T-helper 1 cell (primary cell): Measurements from ENCODE around the gene KIFC3.

ENCODE experiments used
- DNase-seq, 5 donors: peaks; one replicate each; pipeline ENCODE4 v3.0.0-alpha.2; 2012 to 2020

Gene KIFC3

DNA sequence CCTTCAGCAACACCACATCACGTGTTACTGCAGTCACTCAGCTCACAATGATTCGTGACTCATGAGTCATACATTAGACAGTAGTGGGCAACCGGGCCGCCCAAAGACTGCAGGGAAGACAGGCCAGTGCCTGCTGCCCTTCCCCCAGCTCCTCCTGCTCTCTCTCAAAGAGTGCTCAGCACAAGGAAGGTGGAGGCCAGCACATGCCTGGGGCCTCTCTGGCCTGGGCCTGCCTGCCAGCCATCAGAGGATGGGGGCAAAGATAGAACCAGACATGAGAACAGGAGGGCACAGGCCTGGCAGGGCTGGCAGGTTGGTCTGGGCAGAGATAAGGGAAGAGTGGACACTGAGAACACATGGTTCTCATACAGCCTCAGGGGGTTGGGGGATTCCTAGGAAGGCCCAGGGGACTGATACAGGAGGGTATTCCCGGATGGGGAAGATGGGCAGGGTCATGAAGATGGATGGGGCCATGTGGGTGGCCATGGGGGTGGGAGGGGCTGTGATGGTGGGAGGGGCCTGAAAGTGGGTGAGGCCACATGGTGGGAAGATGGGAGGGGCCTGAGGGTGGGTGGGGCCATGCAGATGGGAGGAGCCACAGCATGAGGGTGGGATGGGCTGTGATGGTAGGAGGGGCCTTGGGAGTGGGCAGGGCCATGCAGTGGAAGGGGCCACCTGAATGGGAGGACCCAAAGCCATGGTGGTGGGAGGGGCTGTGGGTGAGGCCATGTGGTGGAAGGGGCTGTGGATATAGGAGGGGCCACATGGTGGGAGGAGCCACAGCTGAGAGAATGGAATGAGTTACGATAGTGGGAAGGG, 37.7 kb downstream of the KIFC3 start:
- DNase-seq: peak in 1 of 5 donors; percentile 9

DNA sequence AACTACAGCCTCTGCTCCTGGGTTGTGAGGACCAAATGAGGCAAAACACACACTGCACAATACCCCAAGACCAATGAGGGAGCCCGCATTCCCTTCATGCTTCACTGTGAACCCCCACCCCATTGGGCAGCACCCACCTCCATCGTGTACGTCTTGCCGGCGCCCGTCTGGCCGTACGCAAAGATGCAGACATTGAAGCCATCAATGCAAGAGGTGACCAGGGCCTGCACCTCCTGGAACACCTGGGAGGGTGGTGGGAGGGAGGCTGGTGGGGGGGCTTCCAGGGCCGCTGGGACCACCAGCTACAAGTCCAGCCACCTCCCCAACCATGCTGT, 38.3 kb downstream of the KIFC3 start:
- DNase-seq: no peak

- DNase-seq: no peak
Observed at GRCh38 chr16:57763285-57764005, 38.8 kb downstream of the KIFC3 start.

GRCh38 chr16:57762365-57763040, 39.8 kb downstream of the KIFC3 start:
- no peak for DNase-seq

- no peak for DNase-seq
Observed at GRCh38 chr16:57761957-57762356, 40.3 kb downstream of the KIFC3 start.

DNA sequence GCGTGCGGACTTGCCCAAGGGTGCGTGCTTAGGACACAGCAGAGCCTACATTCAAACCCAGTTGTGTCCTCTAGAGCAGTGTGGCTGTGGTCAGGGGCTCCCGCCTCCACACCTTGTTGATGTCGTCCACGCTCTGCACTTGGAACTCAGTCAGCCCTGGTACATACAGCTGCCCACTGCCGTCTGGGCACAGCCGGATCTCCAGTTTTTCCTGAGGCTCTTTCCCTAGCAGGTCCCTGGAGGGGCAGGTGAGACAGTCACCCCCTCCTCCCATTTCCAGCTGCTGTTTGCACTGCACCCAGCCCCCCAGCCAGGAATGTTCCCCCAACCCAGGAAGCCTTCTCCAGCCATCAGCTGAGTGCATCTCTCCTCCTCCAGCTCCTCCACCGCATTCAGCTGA, 41.0 kb downstream of the KIFC3 start:
- DNase-seq: no peak

GRCh38 chr16:57760357-57761160, 41.7 kb downstream of the KIFC3 start:
- DNase-seq: no peak

DNA sequence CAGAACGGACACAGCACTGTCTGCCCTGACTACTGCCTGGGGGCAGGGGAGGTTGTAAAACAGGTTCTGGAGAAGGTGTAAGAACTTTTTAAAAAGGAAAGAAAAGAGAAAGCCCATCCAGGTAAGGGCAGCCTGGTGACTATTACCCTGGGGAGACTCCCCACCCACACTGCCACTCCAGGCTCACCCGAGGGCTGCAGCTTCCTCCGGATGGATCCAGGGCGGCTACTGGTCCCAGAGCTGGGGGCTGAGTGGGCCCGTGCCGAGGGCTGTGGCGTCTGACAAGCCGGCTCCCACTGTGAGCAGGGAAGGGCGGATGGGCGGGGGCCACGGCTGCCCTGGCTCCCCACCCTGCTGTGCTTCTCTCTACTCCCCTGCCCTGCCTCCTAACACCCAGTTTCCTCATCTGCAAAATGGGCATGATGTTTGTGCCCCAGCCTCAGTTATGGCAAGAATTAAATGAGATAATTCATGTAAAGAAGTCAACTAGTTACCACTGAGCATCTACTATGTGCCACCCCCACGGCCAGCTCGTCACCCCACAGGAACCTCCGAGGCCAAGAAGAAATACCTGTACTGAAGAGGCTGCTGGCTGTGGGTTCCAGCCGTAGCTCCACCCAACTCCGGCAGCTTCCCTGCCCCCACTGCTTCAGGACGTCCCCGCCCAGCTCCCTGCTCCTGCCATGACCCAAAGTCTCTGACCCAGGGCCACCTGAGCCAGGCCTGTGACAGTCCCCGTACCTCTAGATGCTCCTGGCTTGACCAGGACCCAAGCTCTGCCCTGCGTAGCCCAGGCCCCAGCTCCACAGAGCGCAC, 42.5 kb downstream of the KIFC3 start:
- DNase-seq: no peak

- DNase-seq: no peak
Observed at GRCh38 chr16:57759131-57759530, 43.2 kb downstream of the KIFC3 start.

- DNase-seq: no peak
Observed at GRCh38 chr16:57758331-57759117, 43.8 kb downstream of the KIFC3 start.

- no peak for DNase-seq
Observed at GRCh38 chr16:57757883-57758282, 44.4 kb downstream of the KIFC3 start.

- DNase-seq: peak; percentile 68 to 85 (median 77)
Observed at GRCh38 chr16:57757326-57757786, 44.9 kb downstream of the KIFC3 start.

DNA sequence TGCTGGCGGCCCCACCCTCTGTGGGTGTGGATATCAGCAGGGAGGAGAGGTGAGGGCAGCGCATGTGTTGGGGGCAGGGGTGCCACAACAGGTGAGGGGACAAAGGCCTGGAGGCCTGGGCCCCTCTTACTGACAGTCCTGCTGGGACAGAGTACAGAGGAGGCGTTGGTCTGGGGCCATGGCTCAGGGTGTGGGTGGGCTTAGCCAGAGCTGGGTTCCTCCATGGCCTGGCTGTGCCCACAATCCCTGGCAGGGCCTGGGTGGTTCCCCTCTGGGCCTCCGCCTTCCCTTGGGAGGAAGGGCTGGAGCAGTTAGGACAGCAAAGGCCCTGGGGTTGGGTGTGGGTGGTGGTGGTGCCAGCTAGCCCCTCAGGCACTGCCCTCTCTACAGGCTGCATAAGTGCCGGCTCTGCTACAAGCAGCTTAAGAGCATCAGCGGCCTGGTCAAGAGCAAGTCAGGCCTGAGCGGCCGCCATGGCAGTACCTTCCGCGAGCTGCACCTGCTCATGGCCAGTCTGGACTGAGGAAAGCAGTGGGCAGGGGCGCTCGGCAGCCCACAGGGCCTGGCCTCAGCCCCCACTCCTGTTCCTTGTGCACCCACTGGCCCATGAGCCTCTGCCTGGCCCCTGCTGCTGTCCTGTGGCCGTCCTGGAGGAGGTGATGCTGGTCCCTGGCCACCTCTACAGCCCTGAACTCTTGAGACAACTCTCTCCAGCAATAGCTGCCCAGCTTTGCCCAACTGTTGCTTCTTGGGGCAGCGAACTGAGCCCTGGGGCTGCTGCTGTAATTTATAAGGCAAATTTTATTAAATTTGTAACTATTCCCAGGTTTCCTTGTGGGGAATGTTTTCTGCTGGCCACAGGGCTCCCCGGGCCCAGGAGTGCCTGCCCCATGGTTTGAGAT, 45.6 kb downstream of the KIFC3 start:
- no peak for DNase-seq

- DNase-seq: no peak
Observed at GRCh38 chr16:57755726-57756423, 46.4 kb downstream of the KIFC3 start.

DNA sequence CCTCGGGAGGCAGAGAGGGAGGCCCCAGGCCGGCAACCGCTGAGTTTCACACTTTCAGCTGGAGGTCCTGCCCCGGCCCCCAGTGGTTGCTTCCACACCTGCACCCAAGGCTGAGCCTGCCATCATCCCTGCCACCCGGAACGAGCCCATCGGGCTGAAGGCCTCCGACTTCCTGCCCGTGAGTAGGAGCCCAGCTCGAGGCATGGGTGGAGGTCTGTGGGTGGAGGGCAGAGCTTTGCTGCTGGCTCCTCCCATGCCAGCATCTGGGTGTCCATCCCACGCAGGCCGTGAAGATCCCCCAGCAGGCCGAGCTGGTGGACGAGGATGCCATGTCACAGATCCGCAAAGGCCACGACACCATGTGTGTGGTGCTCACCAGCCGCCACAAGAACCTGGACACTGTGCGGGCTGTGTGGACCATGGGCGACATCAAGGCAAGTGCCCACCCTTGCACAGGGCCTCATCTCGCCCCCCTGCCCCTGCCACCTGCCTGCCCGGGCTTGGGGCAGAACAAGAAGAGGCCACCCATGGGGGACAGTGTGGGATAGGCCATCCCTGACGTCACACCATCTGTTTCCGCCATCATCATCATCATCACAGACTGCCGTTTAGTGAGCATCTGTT, 47.1 kb downstream of the KIFC3 start:
- no peak for DNase-seq

GRCh38 chr16:57754354-57755060, 47.8 kb downstream of the KIFC3 start:
- DNase-seq: no peak

DNA sequence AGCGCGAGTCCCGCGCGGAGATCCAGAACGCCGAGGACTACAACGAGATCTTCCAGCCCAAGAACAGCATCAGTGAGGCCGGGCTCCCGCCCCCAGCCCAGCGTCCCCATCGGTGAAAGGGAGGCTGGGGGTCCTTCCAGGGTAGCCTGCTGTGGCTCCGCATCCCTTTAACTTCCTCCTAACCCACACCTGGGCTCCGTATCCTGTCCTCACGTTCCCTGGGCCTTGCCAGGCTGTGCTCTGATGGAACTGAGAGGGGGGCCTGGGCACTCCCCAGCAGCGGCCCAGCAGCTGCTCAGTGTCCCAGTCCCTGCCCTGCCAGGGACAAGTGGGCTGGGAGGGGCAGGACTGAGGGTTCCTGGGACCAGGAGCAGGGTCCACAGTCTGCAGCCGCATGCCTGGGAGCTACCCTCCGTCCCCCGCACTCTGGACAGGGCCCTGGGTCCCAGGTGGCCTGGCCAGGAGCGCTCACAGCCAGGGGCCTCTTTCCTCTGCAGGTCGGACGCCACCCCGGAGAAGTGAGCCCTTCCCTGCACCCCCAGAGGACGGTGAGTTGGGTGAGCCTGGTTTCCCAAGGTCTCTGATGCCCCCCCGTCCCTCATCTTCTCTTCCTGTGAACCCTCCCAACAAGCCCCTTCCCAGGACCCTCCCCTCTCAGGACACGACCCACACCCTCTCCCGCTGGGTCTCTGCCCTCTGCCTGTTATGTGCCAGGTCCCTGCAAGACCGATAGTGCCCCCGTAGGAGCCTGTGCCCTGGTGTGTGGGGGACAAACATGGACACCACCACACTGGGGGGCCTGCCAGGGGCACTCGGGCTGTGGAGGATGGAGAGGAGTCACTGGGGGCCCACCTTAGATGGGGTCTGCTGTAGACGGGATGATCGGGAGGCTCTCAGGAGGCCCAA, 48.6 kb downstream of the KIFC3 start:
- no peak for DNase-seq
